ENCODE data around the gene PRKN.

- TF ChIP-seq, protein P1, sequence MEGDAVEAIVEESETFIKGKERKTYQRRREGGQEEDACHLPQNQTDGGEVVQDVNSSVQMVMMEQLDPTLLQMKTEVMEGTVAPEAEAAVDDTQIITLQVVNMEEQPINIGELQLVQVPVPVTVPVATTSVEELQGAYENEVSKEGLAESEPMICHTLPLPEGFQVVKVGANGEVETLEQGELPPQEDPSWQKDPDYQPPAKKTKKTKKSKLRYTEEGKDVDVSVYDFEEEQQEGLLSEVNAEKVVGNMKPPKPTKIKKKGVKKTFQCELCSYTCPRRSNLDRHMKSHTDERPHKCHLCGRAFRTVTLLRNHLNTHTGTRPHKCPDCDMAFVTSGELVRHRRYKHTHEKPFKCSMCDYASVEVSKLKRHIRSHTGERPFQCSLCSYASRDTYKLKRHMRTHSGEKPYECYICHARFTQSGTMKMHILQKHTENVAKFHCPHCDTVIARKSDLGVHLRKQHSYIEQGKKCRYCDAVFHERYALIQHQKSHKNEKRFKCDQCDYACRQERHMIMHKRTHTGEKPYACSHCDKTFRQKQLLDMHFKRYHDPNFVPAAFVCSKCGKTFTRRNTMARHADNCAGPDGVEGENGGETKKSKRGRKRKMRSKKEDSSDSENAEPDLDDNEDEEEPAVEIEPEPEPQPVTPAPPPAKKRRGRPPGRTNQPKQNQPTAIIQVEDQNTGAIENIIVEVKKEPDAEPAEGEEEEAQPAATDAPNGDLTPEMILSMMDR (IDR thresholded peaks at IDR 0.05), result no peak
- TF ChIP-seq POLR2AphosphoS5 (IDR thresholded peaks at IDR 0.05) (no peak), EP300 (IDR thresholded peaks at IDR 0.05; ENCODE audit: low read depth) (no peak), POLR2A (IDR thresholded peaks at IDR 0.05) (no peak)
Measured at GRCh38 chr6:161996783-161997182, 730.8 kb downstream of the PRKN start.
